Ishikawa (cell line): Measurements from ENCODE around the gene PPP2R5B.

Experiments used
- CEBPB ChIP-seq: IDR thresholded peaks from 2 replicates; pipeline ENCODE4 v1.6.1; 2012
- CREB1 ChIP-seq: IDR thresholded peaks from 2 replicates; pipeline ENCODE4 v1.6.1; 2012; ENCODE audit warnings: low read depth
- EGR1 ChIP-seq: IDR thresholded peaks from 2 replicates; pipeline ENCODE4 v1.6.1; 2012
- EP300 ChIP-seq: IDR thresholded peaks from 2 replicates; pipeline ENCODE4 v1.6.1; 2012; ENCODE audit warnings: borderline replicate concordance
- FOXM1 ChIP-seq: IDR thresholded peaks from 2 replicates; pipeline ENCODE4 v1.6.1; 2012; ENCODE audit warnings: low read depth, borderline replicate concordance
- NFIC ChIP-seq: IDR thresholded peaks from 2 replicates; pipeline ENCODE4 v1.6.1; 2012
- RAD21 ChIP-seq: IDR thresholded peaks from 2 replicates; pipeline ENCODE4 v1.6.1; 2012; ENCODE audit warnings: low read depth
- REST ChIP-seq: IDR thresholded peaks from 2 replicates; pipeline ENCODE4 v1.6.1; 2012; ENCODE audit warnings: low read depth, mild to moderate bottlenecking
- TAF1 ChIP-seq: IDR thresholded peaks from 2 replicates; pipeline ENCODE4 v1.6.1; 2012; ENCODE audit warnings: low read depth, mild to moderate bottlenecking
- TCF12 ChIP-seq: IDR thresholded peaks from 2 replicates; pipeline ENCODE4 v1.6.1; 2012; ENCODE audit warnings: low read depth
- TEAD4 ChIP-seq: IDR thresholded peaks from 2 replicates; pipeline ENCODE4 v1.6.1; 2012
- USF1 ChIP-seq: IDR thresholded peaks from 2 replicates; pipeline ENCODE4 v1.6.1; 2012
- YY1 ChIP-seq: IDR thresholded peaks from 2 replicates; pipeline ENCODE4 v1.6.1; 2012; ENCODE audit warnings: low read depth
- ZBTB7A ChIP-seq: IDR thresholded peaks from 2 replicates; pipeline ENCODE4 v1.6.1; 2012; ENCODE audit warnings: low read depth
- TF ChIP-seq, protein P1 (sequence below): IDR thresholded peaks from 2 replicates; pipeline ENCODE4 v1.6.1; 2012

The PPP2R5B gene

DNA sequence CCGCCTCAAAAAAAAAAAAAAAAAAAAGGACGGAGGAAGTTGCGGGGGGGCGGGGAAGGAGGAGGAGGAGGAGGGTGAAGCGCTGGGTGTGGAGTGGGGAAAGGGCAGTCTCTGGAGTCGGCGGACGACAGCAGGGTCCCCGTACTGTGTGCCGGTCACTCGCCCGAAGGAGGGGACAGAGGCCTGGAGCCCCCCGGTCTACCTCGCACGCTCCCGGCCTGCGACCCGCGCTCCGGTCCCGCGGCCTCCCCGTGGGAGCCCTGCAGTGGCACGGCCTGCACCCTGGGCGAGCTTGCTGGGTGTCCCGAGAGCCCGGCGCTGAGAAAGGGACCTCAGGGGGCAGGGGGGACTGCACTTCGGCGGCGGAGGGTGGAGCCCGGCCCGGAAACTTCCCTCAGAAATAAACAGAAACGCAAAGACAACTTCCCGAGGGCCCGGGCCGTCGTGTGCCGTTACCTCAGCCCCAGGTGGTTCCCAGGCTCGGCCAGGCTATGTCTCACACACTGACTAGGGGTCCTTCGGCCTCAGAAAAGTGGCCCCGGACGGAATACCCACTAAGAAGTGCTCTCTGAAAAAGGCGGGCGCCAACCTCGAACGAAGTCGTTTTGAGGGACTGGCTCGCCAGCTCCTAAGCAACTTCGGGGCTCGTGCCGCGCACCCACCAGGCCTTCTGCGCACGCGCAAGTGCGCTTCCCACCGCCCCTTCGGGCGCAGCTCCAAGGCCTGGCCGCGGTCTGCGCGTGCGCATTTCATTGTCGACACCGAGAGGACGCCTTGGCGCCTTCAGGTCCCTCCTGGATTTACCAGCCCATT is 47.1 kb downstream of the PPP2R5B start, which contains the start of gene MAJIN:
MAJIN (minus strand) TSS at position 688 of the 813 bp plus-strand sequence. CDS start 12,703 bp downstream, outside the sequence.
- TF ChIP-seq EP300 (no peak), TAF1 (no peak), REST (no peak), CREB1 (no peak), RAD21 (no peak), FOXM1 (no peak), YY1 (no peak), CEBPB (no peak), USF1 (no peak), EGR1 (no peak), TEAD4 (no peak), ZBTB7A (no peak), NFIC (no peak), TCF12 (no peak)
- TF ChIP-seq, protein P1, sequence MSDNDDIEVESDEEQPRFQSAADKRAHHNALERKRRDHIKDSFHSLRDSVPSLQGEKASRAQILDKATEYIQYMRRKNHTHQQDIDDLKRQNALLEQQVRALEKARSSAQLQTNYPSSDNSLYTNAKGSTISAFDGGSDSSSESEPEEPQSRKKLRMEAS, result no peak

- no peak for TF ChIP-seq ZBTB7A
- no peak for TF ChIP-seq TCF12
- no peak for TF ChIP-seq TAF1
- no peak for TF ChIP-seq NFIC
- TF ChIP-seq FOXM1, result no peak
- TF ChIP-seq CEBPB, result no peak
- no peak for TF ChIP-seq EP300
- TF ChIP-seq, protein P1, result no peak
- TF ChIP-seq CREB1, result no peak
- no peak for TF ChIP-seq RAD21
- no peak for TF ChIP-seq REST
These were observed 49.6 kb downstream of the PPP2R5B start for GRCh38 chr11:64974124-64974523.

GRCh38 chr11:64976651-64977050 is 52.2 kb downstream of the PPP2R5B start:
- TF ChIP-seq TCF12 (no peak), USF1 (no peak), RAD21 (no peak), EGR1 (no peak), NFIC (no peak), EP300 (no peak), REST (no peak), CEBPB (no peak), YY1 (no peak), TEAD4 (no peak), TAF1 (no peak), CREB1 (no peak), ZBTB7A (no peak), FOXM1 (no peak)
- TF ChIP-seq, protein P1, result no peak
